Hepatocyte (in vitro differentiated cells): Measurements from ENCODE around the gene EMC8.

Experiments
- CTCF ChIP-seq: fragments of 200-600 bp; sonication (generic); IDR thresholded peaks from 2 replicates; pipeline ENCODE4 v1.5.1; 2016; ENCODE audit warnings: antibody characterized with exemption, mild to moderate bottlenecking; ENCODE audit not compliant: poor library complexity
- EZH2phosphoT487 ChIP-seq: fragments of 200-600 bp; sonication (generic); IDR thresholded peaks from one replicate; pipeline ENCODE4 v1.6.1; 2018; ENCODE audit warnings: antibody characterized with exemption, mild to moderate bottlenecking, low read depth, moderate library complexity; ENCODE audit not compliant: unreplicated experiment, severe bottlenecking

- TF ChIP-seq CTCF, result no peak
- no peak for TF ChIP-seq EZH2phosphoT487
Measured at GRCh38 chr16:85768199-85768598, 31.1 kb downstream of the EMC8 start.
